ENCODE data around the gene FOXF2.

The FOXF2 gene

GRCh38 chr6:1391800-1392309 lies 2.5 kb downstream of the FOXF2 start:
- DNase-seq (ENCODE audit: low spot score): no peak

GRCh38 chr6:1392813-1393640 lies 3.7 kb downstream of the FOXF2 start:
- no peak for DNase-seq (ENCODE audit: low spot score)

GRCh38 chr6:1393641-1394283 lies 4.4 kb downstream of the FOXF2 start:
- no peak for DNase-seq (ENCODE audit: low spot score)

- no peak for DNase-seq (ENCODE audit: low spot score)
Measured at GRCh38 chr6:1394514-1395463, 5.4 kb downstream of the FOXF2 start.

GRCh38 chr6:1395506-1395905 lies 6.1 kb downstream of the FOXF2 start:
- DNase-seq (ENCODE audit: low spot score): no peak

- DNase-seq (ENCODE audit: low spot score): no peak
Measured at GRCh38 chr6:1395941-1396908, 6.8 kb downstream of the FOXF2 start.

GRCh38 chr6:1396952-1397868 lies 7.8 kb downstream of the FOXF2 start:
- DNase-seq (ENCODE audit: low spot score): peak; percentile 72

- no peak for DNase-seq (ENCODE audit: low spot score)
Measured at GRCh38 chr6:1399085-1399780, 9.9 kb downstream of the FOXF2 start.

- no peak for DNase-seq (ENCODE audit: low spot score)
Measured at GRCh38 chr6:1400126-1400850, 10.9 kb downstream of the FOXF2 start.

GRCh38 chr6:1402369-1402768 lies 13.0 kb downstream of the FOXF2 start:
- no peak for DNase-seq (ENCODE audit: low spot score)

GRCh38 chr6:1402868-1403267 lies 13.5 kb downstream of the FOXF2 start:
- DNase-seq (ENCODE audit: low spot score): no peak

GRCh38 chr6:1403851-1404712 lies 14.7 kb downstream of the FOXF2 start:
- no peak for DNase-seq (ENCODE audit: low spot score)

- no peak for DNase-seq (ENCODE audit: low spot score)
Measured at GRCh38 chr6:1404713-1405098, 15.3 kb downstream of the FOXF2 start.

- DNase-seq (ENCODE audit: low spot score): no peak
Measured at GRCh38 chr6:1405221-1405620, 15.8 kb downstream of the FOXF2 start.

- DNase-seq (ENCODE audit: low spot score): no peak
Measured at GRCh38 chr6:1406306-1407072, 17.1 kb downstream of the FOXF2 start.

GRCh38 chr6:1407499-1407990 lies 18.2 kb downstream of the FOXF2 start:
- DNase-seq (ENCODE audit: low spot score): no peak

Data from activated CD4-positive, alpha-beta T cell treated with anti-CD3 and anti-CD28 coated beads, Interleukin-2, Interleukin-4, amounts not matched to agents 100 ng/mL and 50 ng/mL, durations not matched to agents 16 hours and 8 hours (primary cell).